Measurements from ENCODE around the gene UNC5C. TPM values are rescaled to one million over a fixed set of nuclear protein-coding genes. Genes with fewer than 3 reads are reported as not detected.
"Not testable (repeated sequence)": the region's sequence is repeated elsewhere in the genome, so short reads cannot be mapped to it uniquely, and the experiment has no call there.

UNC5C gene
- total RNA-seq, 1 experiment from 2014 or later = 0.11 TPM

GRCh38 chr4:95151255-95151654 lies 397.5 kb downstream of the UNC5C start:
- H3K27me3 ChIP-seq (replicated peaks; ENCODE audit: insufficient read depth, low read depth, low read length, poor library complexity) = no peaks in the 10 kb centered on the region
- DNase-seq (ENCODE audit: low spot score) = no peak
- no peak overlapping the region for H3K4me3 ChIP-seq (ENCODE audit: low read depth, low read length, poor library complexity, severe bottlenecking)
- BruUV-seq (replicated peaks) = no TSS peak
- H3K9me3 ChIP-seq (ENCODE audit: low read depth, low read length, poor library complexity, severe bottlenecking) = no peaks in the 10 kb centered on the region
- ChIA-PET CTCF (no interaction called here), POLR2A (ENCODE audit: low non-redundant PET) (no interaction called here)
- TF ChIP-seq EZH2 (IDR thresholded peaks at IDR 0.05; ENCODE audit: borderline replicate concordance, low read depth, low read length, poor library complexity, severe bottlenecking) = no peak
- no peak for TF ChIP-seq CTCF (conservative IDR thresholded peaks at IDR 0.05; ENCODE audit: low read depth, low read length)
- H3K36me3 ChIP-seq (ENCODE audit: insufficient read depth, low read length, poor library complexity, severe bottlenecking) = no peaks in the 10 kb centered on the region
- intact Hi-C loops (cut with micrococcal nuclease; ENCODE audit: unreplicated experiment) = loop anchor here (1.0 kb wide), 1 partner anchor 11 kb away; no protein-coding TSS in a partner anchor
- H3K4me1 ChIP-seq (ENCODE audit: insufficient read depth, low read length, poor library complexity, severe bottlenecking) = no peaks in the 10 kb centered on the region
- no peak overlapping the region for H3K27ac ChIP-seq (ENCODE audit: low read depth, low read length, poor library complexity, severe bottlenecking)

- ChIA-PET CTCF (no interaction called here), POLR2A (ENCODE audit: low non-redundant PET) (no interaction called here)
- TF ChIP-seq CTCF (conservative IDR thresholded peaks at IDR 0.05; ENCODE audit: low read depth, low read length) (no peak), EZH2 (IDR thresholded peaks at IDR 0.05; ENCODE audit: borderline replicate concordance, low read depth, low read length, poor library complexity, severe bottlenecking) (no peak)
- Histone ChIP-seq H3K27me3 (replicated peaks; ENCODE audit: insufficient read depth, low read depth, low read length, poor library complexity) (no peaks in the 10 kb centered on the region), H3K4me3 (ENCODE audit: low read depth, low read length, poor library complexity, severe bottlenecking) (no peak overlapping the region), H3K9me3 (ENCODE audit: low read depth, low read length, poor library complexity, severe bottlenecking) (no peaks in the 10 kb centered on the region), H3K27ac (ENCODE audit: low read depth, low read length, poor library complexity, severe bottlenecking) (no peak overlapping the region), H3K4me1 (ENCODE audit: insufficient read depth, low read length, poor library complexity, severe bottlenecking) (no peaks in the 10 kb centered on the region), H3K36me3 (ENCODE audit: insufficient read depth, low read length, poor library complexity, severe bottlenecking) (no peaks in the 10 kb centered on the region)
- intact Hi-C loops (cut with micrococcal nuclease; ENCODE audit: unreplicated experiment) = no loop called here
- no TSS peak for BruUV-seq (replicated peaks)
- no peak for DNase-seq (ENCODE audit: low spot score)
Measured at GRCh38 chr4:95142932-95143331, 405.8 kb downstream of the UNC5C start.

GRCh38 chr4:95141361-95141760 lies 407.4 kb downstream of the UNC5C start:
- TF ChIP-seq EZH2 (IDR thresholded peaks at IDR 0.05; ENCODE audit: borderline replicate concordance, low read depth, low read length, poor library complexity, severe bottlenecking) (no peak), CTCF (conservative IDR thresholded peaks at IDR 0.05; ENCODE audit: low read depth, low read length) (no peak)
- ChIA-PET POLR2A (ENCODE audit: low non-redundant PET) (no interaction called here), CTCF (no interaction called here)
- H3K4me1 ChIP-seq (ENCODE audit: insufficient read depth, low read length, poor library complexity, severe bottlenecking) = no peaks in the 10 kb centered on the region
- BruUV-seq (replicated peaks) = no TSS peak
- no peaks in the 10 kb centered on the region for H3K36me3 ChIP-seq (ENCODE audit: insufficient read depth, low read length, poor library complexity, severe bottlenecking)
- no peak overlapping the region for H3K4me3 ChIP-seq (ENCODE audit: low read depth, low read length, poor library complexity, severe bottlenecking)
- no peak for DNase-seq (ENCODE audit: low spot score)
- H3K9me3 ChIP-seq (ENCODE audit: low read depth, low read length, poor library complexity, severe bottlenecking) = no peaks in the 10 kb centered on the region
- H3K27ac ChIP-seq (ENCODE audit: low read depth, low read length, poor library complexity, severe bottlenecking) = no peak overlapping the region
- H3K27me3 ChIP-seq (replicated peaks; ENCODE audit: insufficient read depth, low read depth, low read length, poor library complexity) = no peaks in the 10 kb centered on the region
- intact Hi-C loops (cut with micrococcal nuclease; ENCODE audit: unreplicated experiment) = no loop called here

GRCh38 chr4:95139424-95139823 lies 409.3 kb downstream of the UNC5C start:
- H3K36me3 ChIP-seq (ENCODE audit: insufficient read depth, low read length, poor library complexity, severe bottlenecking); CTCF ChIA-PET; DNase-seq (ENCODE audit: low spot score); H3K9me3 ChIP-seq (ENCODE audit: low read depth, low read length, poor library complexity, severe bottlenecking); H3K27me3 ChIP-seq (replicated peaks; ENCODE audit: insufficient read depth, low read depth, low read length, poor library complexity); BruUV-seq (replicated peaks); intact Hi-C loops (cut with micrococcal nuclease; ENCODE audit: unreplicated experiment); H3K4me3 ChIP-seq (ENCODE audit: low read depth, low read length, poor library complexity, severe bottlenecking); POLR2A ChIA-PET (ENCODE audit: low non-redundant PET); H3K27ac ChIP-seq (ENCODE audit: low read depth, low read length, poor library complexity, severe bottlenecking); H3K4me1 ChIP-seq (ENCODE audit: insufficient read depth, low read length, poor library complexity, severe bottlenecking): not testable (repeated sequence)

- BruUV-seq (replicated peaks); POLR2A ChIA-PET (ENCODE audit: low non-redundant PET); H3K4me3 ChIP-seq (ENCODE audit: low read depth, low read length, poor library complexity, severe bottlenecking): not testable (repeated sequence)
Measured at GRCh38 chr4:95134016-95134415, 414.8 kb downstream of the UNC5C start.

More at GRCh38 chr4:95134016-95134415, 414.8 kb downstream of the UNC5C start:
- H3K27ac ChIP-seq (ENCODE audit: low read depth, low read length, poor library complexity, severe bottlenecking); H3K27me3 ChIP-seq (replicated peaks; ENCODE audit: insufficient read depth, low read depth, low read length, poor library complexity); CTCF ChIA-PET; intact Hi-C loops (cut with micrococcal nuclease; ENCODE audit: unreplicated experiment); H3K9me3 ChIP-seq (ENCODE audit: low read depth, low read length, poor library complexity, severe bottlenecking); DNase-seq (ENCODE audit: low spot score); H3K36me3 ChIP-seq (ENCODE audit: insufficient read depth, low read length, poor library complexity, severe bottlenecking): not testable (repeated sequence)
- peaks cover 13% of the 10 kb centered on the region for H3K4me1 ChIP-seq (ENCODE audit: insufficient read depth, low read length, poor library complexity, severe bottlenecking)
